Fibroblast of peridontal ligament (primary cell): Measurements from ENCODE around the gene ATXN3.
"Not testable (repeated sequence)": the region's sequence is repeated elsewhere in the genome, so short reads cannot be mapped to it uniquely, and the experiment has no call there.

ENCODE experiments used
- DNase-seq: peaks from one replicate; pipeline ENCODE4 v3.0.0-alpha.2; 2010; ENCODE audit errors: extremely low read depth

The ATXN3 gene

DNA sequence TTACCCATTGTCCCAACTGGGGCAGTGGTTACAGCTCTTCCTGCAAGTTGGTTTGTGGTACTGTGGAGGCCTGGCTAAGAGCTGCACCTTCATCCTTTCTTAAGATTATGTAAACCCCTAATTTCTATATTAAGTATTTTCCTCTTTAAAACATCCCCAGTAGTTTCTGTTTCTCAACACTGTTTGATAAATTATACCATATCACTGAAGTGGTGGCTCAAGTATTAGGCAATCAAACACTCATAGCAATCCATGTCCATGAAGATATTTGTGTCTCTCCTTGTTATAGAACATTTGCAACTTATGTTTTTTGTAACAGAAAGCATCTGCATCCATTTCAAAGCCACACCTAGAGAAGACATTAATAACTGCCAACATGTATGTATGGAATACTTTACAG, 31.8 kb downstream of the ATXN3 start:
- DNase-seq, result no peak

DNA sequence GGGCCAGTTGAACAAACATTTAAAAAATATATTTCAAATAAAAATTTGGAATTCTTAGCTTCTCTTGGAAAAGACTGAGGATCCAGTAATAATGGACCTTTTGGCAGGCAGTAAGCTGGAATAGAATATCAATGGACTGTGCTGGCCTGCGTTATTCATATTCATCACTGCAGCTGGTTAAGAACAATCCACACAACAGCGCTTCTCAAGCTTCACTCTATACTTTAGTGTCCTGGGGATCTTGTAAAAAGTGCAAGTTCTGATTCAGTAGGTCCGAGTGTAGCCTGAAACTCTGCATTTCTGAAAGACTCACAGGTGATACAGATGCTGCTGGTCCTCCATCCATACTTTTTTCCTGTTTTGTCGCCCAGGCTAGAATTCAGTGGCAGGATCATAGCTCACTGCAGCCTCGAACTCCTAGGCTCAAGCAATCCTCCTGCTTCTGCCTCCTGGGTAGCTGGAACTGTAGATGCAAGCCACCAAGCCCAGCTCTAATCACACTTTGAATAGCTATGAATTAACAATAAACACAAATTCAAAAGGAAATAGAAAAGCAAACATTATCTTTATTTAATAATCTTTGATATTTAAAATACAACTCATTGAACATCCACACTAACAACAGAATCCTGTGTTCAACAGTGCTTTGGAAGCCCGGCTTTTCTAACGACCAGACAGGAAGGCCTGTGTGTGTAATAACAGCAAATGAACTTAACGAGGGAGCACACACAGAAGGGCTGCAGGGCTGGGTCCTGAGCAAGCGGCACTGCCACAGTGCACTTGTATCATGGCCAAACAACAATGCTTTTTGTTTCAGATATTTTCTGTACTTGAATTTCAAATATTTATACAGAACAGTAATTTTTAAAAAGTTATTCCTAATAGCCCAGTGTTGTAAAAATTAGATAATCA, 48.1 kb downstream of the ATXN3 start:
- DNase-seq, result no peak

DNA sequence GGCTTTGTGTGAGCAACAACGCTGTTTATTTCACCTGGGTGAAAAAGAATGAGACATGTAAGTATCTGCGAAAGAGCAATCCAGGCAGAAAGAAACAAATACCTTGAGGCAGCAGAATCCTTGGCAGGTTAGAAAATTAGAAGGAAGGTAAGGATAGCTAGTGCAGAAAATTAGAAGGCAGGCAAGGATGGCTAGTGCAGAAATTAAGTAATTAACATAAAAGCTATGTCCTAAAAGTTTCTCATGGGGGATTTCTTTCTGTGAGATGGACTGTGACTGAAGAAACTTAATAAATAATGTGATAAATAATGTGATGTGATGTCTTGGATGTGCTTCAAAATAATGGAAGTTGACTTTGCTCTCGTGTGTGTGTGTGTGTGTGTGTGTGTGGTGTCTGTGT, 56.6 kb downstream of the ATXN3 start:
- no peak for DNase-seq

DNA sequence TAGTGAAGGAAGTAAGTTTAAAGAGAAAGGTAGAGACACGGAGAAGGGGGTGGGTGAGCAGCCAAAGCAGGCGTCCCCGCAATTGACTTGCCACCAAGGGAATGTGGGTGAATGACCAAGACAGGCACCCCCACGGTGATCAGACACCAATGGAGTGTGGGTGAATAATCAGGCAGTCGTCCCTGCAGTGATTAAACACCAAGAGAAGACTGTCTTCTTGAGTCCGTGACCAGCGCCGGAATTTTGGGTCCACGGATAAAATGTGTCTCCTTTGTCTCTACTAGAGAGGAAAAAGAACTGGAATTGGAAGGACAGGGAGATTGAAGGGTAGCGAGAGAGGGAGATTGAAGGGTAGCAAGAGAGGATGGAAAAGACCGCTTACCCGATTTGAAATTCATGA, 57.2 kb downstream of the ATXN3 start:
- DNase-seq, result not testable (repeated sequence)

DNA sequence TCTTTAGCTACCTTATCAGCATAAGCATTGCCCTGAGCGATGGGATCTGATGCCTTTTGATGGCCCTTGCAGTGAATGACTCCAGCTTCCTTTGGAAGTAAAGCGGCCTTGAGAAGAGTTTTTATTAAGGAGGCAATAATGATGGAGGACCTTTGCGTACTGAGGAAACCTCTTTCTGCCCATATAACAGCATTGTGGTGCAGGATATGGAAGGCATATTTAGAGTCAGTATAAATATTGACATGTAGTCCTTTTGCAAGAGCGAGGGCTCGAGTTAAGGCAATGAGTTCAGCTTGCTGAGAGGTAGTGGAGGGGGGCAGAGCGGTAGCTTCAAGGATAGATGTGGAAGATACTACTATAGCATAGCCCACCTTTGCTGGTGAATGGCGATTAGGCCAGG, 60.5 kb downstream of the ATXN3 start:
- DNase-seq, result not testable (repeated sequence)

DNA sequence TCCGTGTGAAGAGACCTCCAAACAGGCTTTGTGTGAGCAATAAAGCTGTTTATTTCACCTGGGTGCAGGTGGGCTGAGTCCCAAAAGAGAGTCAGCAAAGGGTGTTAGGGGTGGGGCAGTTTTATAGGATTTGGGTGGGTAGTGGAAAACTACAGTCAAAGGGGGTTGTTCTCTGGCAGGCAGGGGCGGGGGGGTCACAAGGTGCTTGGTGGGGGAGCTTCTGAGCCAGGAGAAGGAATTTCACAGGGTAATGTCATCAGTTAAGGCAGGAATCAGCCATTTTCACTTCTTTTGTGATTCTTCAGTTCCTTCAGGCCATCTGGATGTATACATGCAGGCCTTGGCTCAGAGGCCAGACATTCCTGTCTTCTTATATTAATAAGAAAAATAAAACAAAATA, 64.6 kb downstream of the ATXN3 start:
- DNase-seq, result not testable (repeated sequence)

DNA sequence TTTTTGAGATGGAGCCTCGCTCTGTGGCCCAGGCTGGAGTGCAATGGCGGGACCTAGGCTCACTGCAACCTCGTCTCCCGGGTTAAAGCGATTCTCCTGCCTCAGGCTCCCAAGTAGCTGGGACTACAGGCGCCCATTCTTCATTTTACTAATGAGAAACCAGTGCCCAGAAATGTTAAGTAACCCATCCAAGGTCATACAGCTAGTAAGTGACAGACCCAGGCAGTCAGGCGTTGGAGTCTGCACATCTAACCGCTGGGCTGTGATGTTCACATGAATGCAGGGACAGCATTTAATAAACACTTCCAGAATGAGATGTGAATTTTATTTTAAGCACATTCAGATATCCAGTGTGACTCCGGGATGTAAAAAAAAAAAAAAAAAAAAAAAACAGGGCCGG, 65.2 kb downstream of the ATXN3 start:
- DNase-seq, result no peak

DNA sequence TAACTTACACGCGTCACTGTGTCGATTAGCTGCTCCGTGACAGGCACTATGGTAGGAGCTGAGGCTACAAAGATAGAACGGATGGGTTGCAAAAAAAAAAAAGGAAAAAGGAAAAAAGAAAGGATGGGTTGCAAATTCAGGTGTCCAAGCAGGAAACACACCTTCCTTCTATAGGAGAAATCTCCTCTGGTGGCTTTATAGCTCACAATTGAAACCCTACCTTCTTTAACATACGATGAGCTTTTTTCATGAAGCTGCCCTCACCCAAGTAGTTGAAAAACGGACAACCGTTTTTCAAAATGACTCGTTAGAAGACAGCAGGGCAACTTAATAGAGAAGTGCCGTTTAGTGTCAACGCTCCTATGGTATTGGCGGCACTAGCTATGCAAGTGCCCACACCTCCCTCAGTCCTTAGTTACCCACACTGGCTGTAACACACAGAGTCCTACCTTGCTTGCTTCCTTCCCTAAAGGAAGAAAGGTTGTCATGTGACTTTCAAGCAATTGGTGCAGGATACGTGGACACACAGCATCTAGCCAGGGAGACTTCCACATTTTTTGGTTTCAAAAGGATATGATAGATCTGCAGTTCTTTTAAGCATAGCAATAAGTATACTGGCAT, 65.8 kb downstream of the ATXN3 start:
- DNase-seq, result peak; percentile 39

DNA sequence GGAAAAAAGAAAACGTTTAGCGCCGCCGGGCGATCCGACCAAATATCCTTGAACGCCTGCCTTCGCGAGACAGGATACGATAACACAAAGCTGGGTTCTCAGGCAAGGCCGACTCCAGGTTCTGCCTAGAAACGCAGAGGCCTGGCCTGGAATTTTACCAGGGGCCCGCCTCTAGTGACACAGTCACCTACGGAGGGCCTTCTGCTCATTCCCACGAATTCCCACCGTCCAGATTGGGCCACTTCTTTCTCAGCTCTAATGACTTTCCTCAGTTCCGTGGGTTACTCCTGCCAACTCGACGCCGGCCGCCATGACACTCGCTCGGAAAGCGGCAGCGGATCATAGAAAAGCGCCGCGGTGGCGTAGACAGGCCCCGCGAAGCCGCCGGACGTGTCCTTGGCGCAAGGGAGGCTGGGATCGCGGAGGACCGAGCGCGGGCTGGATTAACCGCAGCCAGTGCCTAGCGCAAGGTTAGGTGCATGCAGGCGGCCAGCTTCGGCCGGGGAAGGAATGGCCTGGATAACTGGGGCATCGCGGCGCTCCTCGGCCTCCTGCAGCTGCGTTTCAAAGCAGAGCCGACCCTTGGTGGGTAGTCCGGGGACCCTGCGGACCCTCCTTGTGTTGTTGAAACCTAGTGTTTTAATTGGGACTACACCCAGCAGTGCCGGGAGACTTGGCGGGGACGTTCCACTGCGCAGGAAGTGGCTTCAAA, 66.5 kb downstream of the ATXN3 start, which contains the start of gene TRIP11:
TSS of gene TRIP11 (minus strand) at position 341 of the 712 bp plus-strand sequence. CDS start 374 bp downstream, outside the sequence.
- peak; percentile 90 for DNase-seq

DNA sequence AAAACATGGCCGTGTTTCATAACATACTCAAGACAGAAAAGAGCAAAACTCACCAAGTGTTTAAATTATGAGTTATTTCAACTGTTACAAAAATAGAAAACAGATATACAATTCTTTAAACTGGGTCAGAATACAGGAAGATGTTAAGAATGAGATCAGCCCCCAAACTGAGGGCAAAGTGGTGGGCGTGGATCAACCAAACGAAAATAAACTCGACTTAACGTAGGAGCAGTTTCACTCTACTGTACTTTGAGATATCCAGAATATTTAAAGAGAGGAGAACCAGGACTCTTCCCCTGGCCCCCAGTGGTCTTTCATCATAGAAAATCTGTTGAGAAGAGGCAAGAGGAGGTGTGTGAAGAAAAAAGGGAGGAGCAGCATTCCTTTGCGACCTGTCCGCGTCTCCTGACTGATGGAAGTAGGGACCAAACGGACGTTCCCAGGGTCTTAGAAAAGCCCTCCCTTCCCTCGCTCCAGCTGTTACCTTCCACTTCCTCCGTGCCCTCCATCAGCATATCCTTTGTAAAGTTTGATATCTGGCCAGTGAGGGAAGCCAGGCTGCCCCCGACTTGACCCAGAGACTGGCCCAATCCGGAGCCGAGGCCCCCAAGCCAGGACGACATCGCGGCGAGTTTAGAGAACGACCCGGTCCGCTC, 67.2 kb downstream of the ATXN3 start:
- DNase-seq, result no peak

DNA sequence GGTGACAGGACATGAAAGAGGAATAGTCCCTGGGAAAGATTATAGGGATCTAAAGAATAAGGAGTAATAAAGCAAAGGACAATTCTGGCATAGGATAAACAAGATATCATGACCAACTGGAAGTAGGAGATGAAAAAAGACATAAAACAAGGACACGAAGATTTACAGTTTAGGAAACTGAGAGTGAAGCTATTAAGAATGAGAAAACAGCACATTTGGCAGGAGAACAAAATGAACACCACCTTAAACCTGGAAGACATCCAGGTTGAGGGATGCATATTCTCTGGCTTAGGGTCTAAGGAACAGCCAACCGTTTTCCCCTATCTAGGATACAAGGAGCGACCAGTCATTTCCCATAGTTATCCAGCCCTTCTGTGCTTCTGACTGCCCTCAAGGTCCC, 68.4 kb downstream of the ATXN3 start:
- DNase-seq, result no peak

DNA sequence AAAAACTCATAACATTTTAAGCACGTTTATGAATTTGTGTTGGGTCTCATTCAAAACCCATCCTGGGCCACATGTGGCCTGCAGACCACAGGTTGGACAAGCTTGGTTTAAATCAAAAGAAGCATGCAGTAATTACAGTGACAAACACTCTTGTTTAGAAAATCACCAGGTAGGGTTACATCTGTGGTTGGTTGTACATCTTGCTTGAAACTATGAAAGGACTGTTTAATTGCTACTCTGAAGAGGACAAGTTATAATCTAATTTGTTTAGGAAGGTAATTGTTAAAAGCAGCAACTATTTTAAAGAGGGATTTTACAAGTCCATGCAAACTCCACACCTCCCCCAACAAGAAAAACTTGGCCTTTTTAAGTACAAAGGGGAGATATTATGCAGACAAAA, 70.5 kb downstream of the ATXN3 start:
- DNase-seq, result no peak

DNA sequence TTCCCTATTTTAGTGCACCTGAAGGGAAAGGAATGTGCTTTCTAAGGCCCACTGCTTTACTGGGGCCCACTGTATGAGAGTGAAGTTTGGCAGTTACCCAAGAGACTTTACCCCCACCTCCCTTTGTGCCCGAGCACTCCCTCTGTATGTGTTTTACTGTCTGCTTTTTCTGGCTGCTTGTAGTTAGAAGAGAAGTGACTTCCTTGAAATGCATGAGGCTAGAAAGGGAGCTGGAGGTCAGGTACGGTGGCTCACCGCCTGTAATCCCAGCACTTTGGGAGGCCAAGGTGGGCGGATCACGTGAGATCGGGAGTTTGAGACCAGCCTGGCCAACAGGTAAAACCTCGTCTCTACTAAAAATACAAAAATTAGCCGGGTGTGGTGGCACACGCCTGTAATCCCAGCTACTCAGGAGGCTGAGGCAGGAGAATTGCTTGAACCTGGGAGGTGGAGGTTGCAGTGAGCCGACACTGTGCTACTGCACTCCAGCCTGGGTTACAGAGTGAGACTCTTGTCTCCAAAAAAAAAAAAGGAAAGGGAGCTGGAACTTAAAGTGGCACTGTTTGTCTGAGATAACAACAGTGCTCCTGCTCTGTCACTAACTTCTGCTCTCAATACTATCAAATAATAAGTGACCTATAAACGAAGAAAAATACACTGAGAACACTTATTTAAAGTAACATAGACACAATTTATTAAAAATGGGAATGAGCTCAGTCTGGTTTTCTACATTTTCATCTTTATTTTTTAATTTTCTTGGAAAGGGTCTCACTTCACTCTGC, 72.3 kb downstream of the ATXN3 start:
- DNase-seq, result no peak

DNA sequence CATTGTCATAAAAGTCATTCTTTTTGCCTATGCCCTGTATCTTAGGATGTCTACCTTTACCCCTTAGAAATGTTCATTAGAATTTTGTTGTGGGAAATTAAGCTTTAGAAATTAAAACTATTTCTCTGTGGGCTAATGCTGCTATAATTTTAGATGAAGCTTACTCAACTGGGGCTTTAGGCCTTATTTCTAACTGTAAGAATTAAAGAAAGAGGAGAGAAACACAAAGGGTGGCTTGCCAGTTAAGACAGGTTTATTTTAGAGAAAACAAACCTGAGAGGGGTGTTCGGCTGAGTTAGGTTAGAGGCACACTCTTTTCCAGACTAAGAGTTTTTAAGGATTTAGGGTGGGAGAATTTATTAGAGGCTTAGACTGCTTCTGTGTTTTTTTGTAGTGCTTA, 72.9 kb downstream of the ATXN3 start:
- DNase-seq, result no peak

DNA sequence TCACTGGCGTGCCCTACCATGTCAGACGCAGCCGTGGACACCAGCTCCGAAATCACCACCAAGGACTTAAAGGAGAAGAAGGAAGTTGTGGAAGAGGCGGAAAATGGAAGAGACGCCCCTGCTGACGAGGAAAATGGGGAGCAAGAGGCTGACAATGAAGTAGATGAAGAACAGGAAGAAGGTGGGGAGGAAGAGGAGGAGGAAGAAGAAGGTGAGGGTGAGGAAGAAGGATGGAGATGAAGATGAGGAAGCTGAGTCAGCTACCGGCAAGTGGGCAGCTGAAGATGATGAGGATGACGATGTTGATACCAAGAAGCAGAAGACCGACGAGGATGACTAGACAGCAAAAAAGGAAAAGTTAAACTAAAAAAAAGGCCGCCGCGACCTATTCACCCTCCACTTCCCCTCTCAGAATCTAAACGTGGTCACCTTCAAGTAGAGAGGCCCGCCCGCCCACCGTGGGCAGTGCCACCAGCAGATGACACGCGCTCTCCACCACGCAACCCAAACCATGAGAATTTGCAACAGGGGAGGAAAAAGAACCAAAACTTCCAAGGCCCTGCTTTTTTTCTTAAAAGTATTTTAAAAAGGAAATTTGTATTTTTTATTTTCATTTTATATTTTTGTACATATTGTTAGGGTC, 79.7 kb downstream of the ATXN3 start:
- DNase-seq, result no peak

DNA sequence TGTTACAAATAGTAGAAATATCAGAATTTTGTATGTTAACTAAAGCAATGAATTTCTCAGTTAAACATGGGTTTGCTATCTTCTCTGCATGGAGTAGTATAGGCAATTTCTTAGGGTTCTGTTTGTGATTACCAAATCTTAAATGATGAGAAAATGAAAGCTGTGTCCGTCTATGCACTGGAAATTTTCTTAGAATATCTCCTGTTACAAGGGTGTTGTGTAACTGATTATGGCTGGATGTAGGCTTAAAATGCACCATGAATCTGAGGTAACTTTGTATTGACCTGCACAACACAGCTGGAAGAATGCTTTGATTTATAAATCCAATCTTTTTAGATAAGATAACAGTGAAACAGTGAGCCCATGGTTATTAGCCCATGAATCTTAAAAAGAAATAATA, 84.3 kb downstream of the ATXN3 start:
- peak; percentile 49 for DNase-seq

DNA sequence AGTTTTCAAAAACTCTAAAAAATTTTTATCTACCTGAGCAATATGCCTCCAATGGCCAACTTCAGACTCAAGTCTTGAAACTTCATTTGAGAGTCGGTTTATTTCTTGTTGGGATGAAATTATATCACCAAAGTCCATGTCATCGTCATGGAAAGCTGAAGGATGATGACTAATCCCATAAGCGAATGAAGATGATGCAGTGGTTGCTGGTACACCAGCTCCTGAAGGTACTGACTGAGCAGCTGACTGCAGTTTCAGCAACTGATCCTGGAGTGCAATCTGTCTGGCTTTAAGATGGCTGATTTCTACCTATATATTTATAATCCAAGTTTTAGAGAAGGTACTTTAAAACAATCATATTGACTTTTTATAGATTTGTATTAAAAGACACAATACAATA, 84.9 kb downstream of the ATXN3 start:
- DNase-seq, result no peak

DNA sequence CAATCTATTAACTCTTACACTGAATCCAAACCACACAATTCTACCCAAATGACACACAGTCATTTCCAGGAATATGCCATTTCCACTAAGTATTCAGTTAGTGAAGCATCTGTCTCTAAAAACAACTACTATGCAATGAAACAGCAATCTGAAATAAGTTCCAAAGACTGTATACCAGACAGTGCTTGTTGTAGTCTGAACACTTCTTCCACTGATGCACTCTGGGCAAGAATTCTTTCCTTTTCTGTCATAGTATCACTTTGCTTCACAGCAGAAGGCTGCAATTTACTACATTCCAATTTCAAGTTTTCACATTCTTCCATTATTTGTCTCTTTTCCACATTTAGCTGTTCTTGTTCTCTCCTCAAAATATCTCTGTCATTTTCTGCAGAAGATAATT, 92.3 kb downstream of the ATXN3 start:
- DNase-seq, result peak; percentile 21

DNA sequence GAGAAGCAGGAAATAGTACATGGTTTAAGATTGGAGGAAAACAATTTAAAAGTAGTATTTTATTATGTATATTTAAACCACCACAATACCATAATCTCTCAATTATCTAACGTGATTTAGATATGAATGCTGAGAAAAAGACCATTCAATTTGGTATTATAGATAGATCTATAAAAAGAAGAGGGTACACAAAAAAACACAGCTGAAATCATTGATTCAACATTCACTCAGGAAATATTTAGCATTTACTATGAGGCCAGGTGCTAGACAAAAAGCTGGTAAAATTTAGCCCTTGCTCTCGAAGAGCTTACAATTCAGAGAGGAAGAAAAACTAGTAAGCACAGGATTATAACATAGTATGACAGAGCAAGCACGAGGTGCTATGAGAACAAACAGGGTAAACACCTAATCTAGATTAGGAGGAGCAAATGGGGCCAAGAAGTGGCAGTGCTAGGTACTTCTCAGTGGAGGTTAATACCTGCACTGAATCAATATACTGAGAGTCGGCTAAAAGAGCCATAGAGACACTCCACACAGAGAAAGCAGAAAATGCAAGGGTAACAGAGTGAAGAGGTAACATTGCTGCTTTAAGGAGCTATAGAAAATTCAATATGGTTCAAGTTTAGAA, 94.1 kb downstream of the ATXN3 start:
- no peak for DNase-seq

DNA sequence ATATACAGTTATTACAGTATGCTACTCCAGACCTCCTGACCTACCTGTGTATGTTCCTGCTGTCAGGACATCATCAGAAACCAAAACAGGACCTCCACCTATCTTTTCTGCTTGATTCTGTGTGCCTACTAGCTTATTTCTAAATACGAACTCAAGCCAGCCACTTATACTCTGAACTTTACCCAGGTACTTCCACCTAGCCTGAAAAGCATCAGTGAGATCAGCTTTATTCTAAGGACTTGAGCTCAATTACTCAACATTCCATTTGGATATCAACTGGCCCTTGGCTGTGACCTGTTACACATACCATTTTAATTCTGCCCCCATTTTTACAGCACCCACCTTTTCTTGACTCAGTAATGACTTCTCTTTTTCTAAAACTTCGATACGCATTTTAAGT, 95.7 kb downstream of the ATXN3 start:
- DNase-seq, result no peak
